Right atrium auricular region (tissue), 2 donors: ENCODE results near the gene MANEAL. TPM values are rescaled to one million over a fixed set of nuclear protein-coding genes. Genes with fewer than 3 reads are reported as not detected.

Experiments
- DNase-seq: peaks from one replicate; pipeline ENCODE4 v3.0.0-alpha.2; 2019; ENCODE audit warnings: low spot score
- H3K27ac ChIP-seq, 2 donors: fragments of 200-600 bp; sonication (generic); 1 replicate in 1 of 2; 2 replicates in 1 of 2; pipeline ENCODE4 v1.5.1; 2016 to 2019
- H3K27me3 ChIP-seq, 2 donors: fragments of 200-600 bp; sonication (generic); one replicate each; pipeline versions ENCODE4 v1.5.1 to v1.6.0; 2017 to 2019
- H3K36me3 ChIP-seq: fragments of 200-600 bp; sonication (generic); one replicate; pipeline ENCODE4 v1.5.1; 2016
- H3K4me1 ChIP-seq, 2 donors: fragments of 200-600 bp; sonication (generic); one replicate each; pipeline versions ENCODE4 v1.5.1 to v1.6.0; 2017 to 2019
- H3K4me3 ChIP-seq, 2 donors: fragments of 200-600 bp; sonication (generic); 1 replicate in 1 of 2; 2 replicates in 1 of 2; pipeline ENCODE4 v1.5.1; 2017 to 2019; ENCODE audit warnings: mild to moderate bottlenecking in 1 of 2, moderate library complexity in 1 of 2
- H3K9me3 ChIP-seq, 2 donors: fragments of 200-600 bp; sonication (generic); one replicate each; pipeline ENCODE4 v1.5.1; 2019
- total RNA-seq, 2 donors: library from RNA; depleted of rRNA; stranded (reverse); fragments of >200 nt; gene quantifications; one replicate each; pipeline ENCODE4 v1.1.0, GENCODE V29; 2016
- TF ChIP-seq, protein P1 (sequence below), 2 donors: fragments of 200-600 bp; sonication (generic); IDR thresholded peaks; one replicate each; pipeline ENCODE4 v1.5.1; 2019; ENCODE audit warnings: antibody characterized with exemption in 2 of 2

Gene MANEAL
- total RNA-seq, 2 donors from 2014 or later: 0.67 to 1.0 TPM

DNA sequence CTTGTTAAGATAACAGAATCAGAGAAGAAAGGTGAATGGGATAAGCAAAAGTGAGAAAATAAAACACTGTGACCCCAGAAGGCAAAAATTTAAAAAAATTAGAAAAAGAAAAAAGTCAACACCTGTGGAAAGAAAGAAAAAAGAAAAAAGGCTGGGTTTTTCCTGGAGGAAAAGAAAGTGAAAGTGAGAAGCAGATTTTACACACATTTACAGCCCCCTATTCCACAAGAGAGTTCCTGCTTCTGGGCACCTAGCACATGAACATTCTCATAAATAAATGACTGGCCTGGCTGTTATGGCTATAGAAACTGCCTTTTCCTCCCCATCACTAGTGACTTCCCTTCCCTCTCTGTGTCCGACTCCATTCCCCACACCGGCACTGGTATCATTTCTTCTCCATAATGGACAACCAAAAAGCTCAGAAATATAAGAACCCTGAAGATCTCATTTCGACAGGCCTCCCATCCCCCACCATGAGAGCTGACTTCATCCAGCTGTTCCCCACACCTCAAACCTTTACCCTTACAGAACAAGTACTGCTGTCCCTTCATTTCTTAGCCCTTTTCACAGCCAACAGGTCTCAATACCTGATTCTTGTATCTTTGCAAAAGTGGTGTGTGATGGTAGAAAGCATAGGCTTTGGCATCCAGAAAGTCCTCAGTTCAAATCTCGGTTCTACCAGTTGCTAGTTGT is 53.1 kb downstream of the MANEAL start:
- no peak for DNase-seq
- Histone ChIP-seq H3K27me3 (no peaks in the 10 kb centered on the region), H3K27ac (no peak overlapping the region), H3K4me3 (no peak overlapping the region), H3K36me3 (no peaks in the 10 kb centered on the region), H3K4me1 (peaks cover 0 to 21% of the 10 kb centered on the region in 2 donors), H3K9me3 (no peaks in the 10 kb centered on the region)
- TF ChIP-seq, protein P1, sequence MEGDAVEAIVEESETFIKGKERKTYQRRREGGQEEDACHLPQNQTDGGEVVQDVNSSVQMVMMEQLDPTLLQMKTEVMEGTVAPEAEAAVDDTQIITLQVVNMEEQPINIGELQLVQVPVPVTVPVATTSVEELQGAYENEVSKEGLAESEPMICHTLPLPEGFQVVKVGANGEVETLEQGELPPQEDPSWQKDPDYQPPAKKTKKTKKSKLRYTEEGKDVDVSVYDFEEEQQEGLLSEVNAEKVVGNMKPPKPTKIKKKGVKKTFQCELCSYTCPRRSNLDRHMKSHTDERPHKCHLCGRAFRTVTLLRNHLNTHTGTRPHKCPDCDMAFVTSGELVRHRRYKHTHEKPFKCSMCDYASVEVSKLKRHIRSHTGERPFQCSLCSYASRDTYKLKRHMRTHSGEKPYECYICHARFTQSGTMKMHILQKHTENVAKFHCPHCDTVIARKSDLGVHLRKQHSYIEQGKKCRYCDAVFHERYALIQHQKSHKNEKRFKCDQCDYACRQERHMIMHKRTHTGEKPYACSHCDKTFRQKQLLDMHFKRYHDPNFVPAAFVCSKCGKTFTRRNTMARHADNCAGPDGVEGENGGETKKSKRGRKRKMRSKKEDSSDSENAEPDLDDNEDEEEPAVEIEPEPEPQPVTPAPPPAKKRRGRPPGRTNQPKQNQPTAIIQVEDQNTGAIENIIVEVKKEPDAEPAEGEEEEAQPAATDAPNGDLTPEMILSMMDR (IDR thresholded peaks at IDR 0.05): no peak

DNA sequence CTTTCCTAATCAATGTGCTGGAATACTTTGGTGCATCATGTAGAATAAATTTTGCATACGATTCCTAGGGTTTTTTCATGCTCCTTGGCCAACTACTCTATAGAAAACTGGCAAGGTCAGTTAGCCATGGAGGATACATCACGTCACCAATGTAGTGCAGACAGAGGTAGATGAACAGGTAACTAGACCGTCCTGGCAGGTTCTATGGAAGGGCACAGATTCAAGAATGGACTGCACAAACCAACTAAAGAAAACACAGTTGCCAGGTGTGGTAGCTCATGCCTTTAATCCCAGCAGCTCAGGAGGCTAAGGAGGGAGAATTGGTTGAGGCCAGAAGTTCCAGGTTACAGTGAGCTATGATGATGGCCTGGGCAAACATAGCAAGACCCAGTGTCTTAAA is 55.8 kb downstream of the MANEAL start:
- no peaks in the 10 kb centered on the region for H3K27me3 ChIP-seq
- H3K27ac ChIP-seq: no peak overlapping the region
- no peak for DNase-seq
- no peak overlapping the region for H3K4me3 ChIP-seq
- no peaks in the 10 kb centered on the region for H3K36me3 ChIP-seq
- TF ChIP-seq, protein P1 (IDR thresholded peaks at IDR 0.05): no peak
- H3K9me3 ChIP-seq: no peaks in the 10 kb centered on the region
- H3K4me1 ChIP-seq: peaks cover 0 to 34% of the 10 kb centered on the region in 2 donors

DNA sequence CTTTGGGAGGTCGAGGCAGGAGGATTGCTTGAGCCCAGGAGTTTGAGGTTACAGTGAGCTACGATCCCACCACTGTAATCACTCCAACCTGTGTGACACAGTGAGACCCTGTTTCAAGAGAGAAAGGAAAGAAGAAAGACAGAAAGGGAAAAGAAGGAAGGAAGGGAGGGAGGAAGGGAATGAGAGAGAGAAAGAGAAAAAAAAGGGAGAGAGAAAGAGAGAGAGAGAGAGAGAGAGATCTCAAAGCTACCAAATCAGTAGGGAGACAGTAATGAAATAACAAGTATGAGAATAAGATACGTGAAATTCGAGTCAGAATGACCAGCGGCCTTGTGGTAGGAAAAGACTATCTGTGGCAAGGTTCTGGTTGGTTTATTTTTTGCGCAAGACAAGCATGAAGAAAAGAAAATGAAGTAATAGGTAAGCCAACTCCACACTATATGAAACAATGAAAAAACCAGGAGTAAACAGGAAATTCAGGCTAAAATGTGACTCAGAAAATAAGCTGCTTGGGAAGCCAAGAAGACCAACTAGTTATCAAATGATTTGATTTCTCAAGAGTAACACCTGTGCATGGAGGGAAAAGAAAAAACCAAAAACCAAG is 56.8 kb downstream of the MANEAL start:
- Histone ChIP-seq H3K27ac (peak overlapping the region in 1 of 2 donors; percentile 3), H3K27me3 (no peaks in the 10 kb centered on the region), H3K36me3 (peaks cover 3% of the 10 kb centered on the region), H3K9me3 (no peaks in the 10 kb centered on the region), H3K4me1 (peaks cover 0 to 37% of the 10 kb centered on the region in 2 donors), H3K4me3 (no peak overlapping the region)
- TF ChIP-seq, protein P1 (IDR thresholded peaks at IDR 0.05): no peak
- DNase-seq: no peak

Other genes with a start within 250 kb of the MANEAL start
- gene SNIP1, start 239.6 kb upstream of the MANEAL start, total RNA-seq: 10 to 100 TPM in 1 of 2 donors, 1 to 10 TPM in 1; 4.4 to 12.0 TPM
- 1 to 10 TPM; 3.9 to 6.1 TPM for gene DNALI1, start 236.9 kb upstream of the MANEAL start, total RNA-seq
- 10 to 100 TPM; 15.4 to 22.2 TPM for gene GNL2, start 197.9 kb upstream of the MANEAL start, total RNA-seq
- gene RSPO1, start 159.0 kb upstream of the MANEAL start, total RNA-seq: 1 to 10 TPM; 6.3 to 9.1 TPM
- gene CDCA8, start 101.3 kb upstream of the MANEAL start, total RNA-seq: under 1 TPM; 0.48 to 0.55 TPM
- under 1 TPM in 1 of 2 donors, not detected in 1; 0.22 TPM for gene EPHA10, start 28.7 kb upstream of the MANEAL start, total RNA-seq
- 10 to 100 TPM; 71.5 to 89.3 TPM for gene C1orf122, start 13.9 kb downstream of the MANEAL start, total RNA-seq
- 1 to 10 TPM; 6.1 to 8.6 TPM for gene YRDC, start 14.4 kb downstream of the MANEAL start, total RNA-seq
- 1 to 10 TPM; 2.3 to 4.8 TPM for gene MTF1, start 65.7 kb downstream of the MANEAL start, total RNA-seq
- gene INPP5B, start 153.2 kb downstream of the MANEAL start, total RNA-seq: 10 to 100 TPM; 13.2 to 16.7 TPM
- 10 to 100 TPM; 20.4 to 22.1 TPM for gene SF3A3, start 196.2 kb downstream of the MANEAL start, total RNA-seq
- 10 to 100 TPM in 1 of 2 donors, 1 to 10 TPM in 1; 8.0 to 16.0 TPM for gene FHL3, start 211.7 kb downstream of the MANEAL start, total RNA-seq
- 10 to 100 TPM; 29.2 to 53.7 TPM for gene UTP11, start 218.9 kb downstream of the MANEAL start, total RNA-seq